ENCODE results near the gene LAMTOR4. TPM values are rescaled to one million over a fixed set of nuclear protein-coding genes. Genes with fewer than 3 reads are reported as not detected.

LAMTOR4 gene
- total and polyA plus RNA-seq, 2 of the 13 experiments (the other 11 are each of a cell fraction or from before 2014, with no cell fraction given), result 115 to 118 TPM

- TF ChIP-seq ZNF687 (CRISPR knock-in tag; IDR thresholded peaks at IDR 0.05), result peak; percentile 84
- no peak for TF ChIP-seq RBM39 (IDR thresholded peaks at IDR 0.05; ENCODE audit: low read depth, low read length, poor library complexity, severe bottlenecking)
- no peak for TF ChIP-seq ZNF530 (CRISPR knock-in tag; IDR thresholded peaks at IDR 0.05; ENCODE audit: low read depth)
- TF ChIP-seq NFKBIZ (CRISPR knock-in tag; IDR thresholded peaks at IDR 0.05), result no peak
- no peak for TF ChIP-seq SOX5 (CRISPR knock-in tag; IDR thresholded peaks at IDR 0.05; ENCODE audit: borderline replicate concordance)
- TF ChIP-seq ATF6 (CRISPR knock-in tag; conservative IDR thresholded peaks at IDR 0.05), result no peak
- no peak; the same call in 1 of the 2 replicates for TF ChIP-seq ZBTB7A (CRISPR knock-in tag; IDR thresholded peaks at IDR 0.05)
- TF ChIP-seq ZFYVE20 (CRISPR knock-in tag; IDR thresholded peaks at IDR 0.05; ENCODE audit: borderline replicate concordance, low read depth), result peak; percentile 84; the same call in 1 of the 2 replicates
- no peak for TF ChIP-seq MED8 (CRISPR knock-in tag; IDR thresholded peaks at IDR 0.05; ENCODE audit: insufficient replicate concordance)
- TF ChIP-seq PITX1 (CRISPR knock-in tag; IDR thresholded peaks at IDR 0.05), result no peak
- no peak for TF ChIP-seq FOXJ3 (CRISPR knock-in tag; IDR thresholded peaks at IDR 0.05; ENCODE audit: borderline replicate concordance)
- TF ChIP-seq GABPB1 (CRISPR knock-in tag; IDR thresholded peaks at IDR 0.05), result peak; percentile 52; the same call in 1 of the 2 replicates
- TF ChIP-seq PLSCR1 (CRISPR knock-in tag; IDR thresholded peaks at IDR 0.05; ENCODE audit: borderline replicate concordance), result no peak
- TF ChIP-seq PAF1 (CRISPR knock-in tag; IDR thresholded peaks at IDR 0.05), result no peak
- no peak for TF ChIP-seq ARNT (IDR thresholded peaks at IDR 0.05)
- no peak for TF ChIP-seq AGO1 (IDR thresholded peaks at IDR 0.05; ENCODE audit: low read depth, low read length, poor library complexity, severe bottlenecking)
- TF ChIP-seq NFRKB (IDR thresholded peaks at IDR 0.05), result no peak
- TF ChIP-seq RBAK (CRISPR knock-in tag; IDR thresholded peaks at IDR 0.05), result no peak
- 0 out of 2 replicates have a peak, but pooled peaks have one; percentile 41 for TF ChIP-seq ZNF280B (CRISPR knock-in tag; IDR thresholded peaks at IDR 0.05; ENCODE audit: borderline replicate concordance)
Observed at GRCh38 chr7:100177045-100178001, 28.6 kb downstream of the LAMTOR4 start, which contains the start of the genes GPC2 and STAG3 (continued).
